Effector memory CD8-positive, alpha-beta T cell (primary cell): ENCODE results near the gene ACTG1.

Experiments
- ATAC-seq: fragments of 150-1000 bp; cut with Tn5 transposase; replicated peaks from 2 replicates; pipeline ENCODE4 v1.10.0; 2021; ENCODE audit warnings: mild to moderate bottlenecking, moderate library complexity
- DNase-seq, 3 experiments: peaks; one replicate each; pipeline ENCODE4 v3.0.0; 2021
- H3K27ac Mint-ChIP-seq, 2 donors: one replicate each; pipeline ENCODE4 v1.8.0; 2022; ENCODE audit warnings: mild to moderate bottlenecking in 2 of 2, mixed read lengths in 2 of 2, moderate library complexity in 2 of 2
- H3K27me3 Mint-ChIP-seq, 2 donors: one replicate each; pipeline ENCODE4 v1.8.0; 2022; ENCODE audit warnings: mixed read lengths in 2 of 2
- H3K36me3 Mint-ChIP-seq: one replicate; pipeline ENCODE4 v1.8.0; 2022; ENCODE audit warnings: mild to moderate bottlenecking, moderate library complexity, mixed read lengths; ENCODE audit not compliant: insufficient read depth
- H3K4me1 Mint-ChIP-seq, 2 donors: one replicate each; pipeline ENCODE4 v1.8.0; 2022; ENCODE audit warnings: low read depth in 2 of 2, mixed read lengths in 2 of 2
- H3K4me3 Mint-ChIP-seq, 2 donors: one replicate each; pipeline ENCODE4 v1.8.0; 2022; ENCODE audit warnings: mild to moderate bottlenecking in 2 of 2, mixed read lengths in 2 of 2, moderate library complexity in 2 of 2
- H3K9me3 Mint-ChIP-seq, 2 donors: one replicate each; pipeline ENCODE4 v1.8.0; 2022; ENCODE audit warnings: mixed read lengths in 2 of 2

Gene ACTG1

GRCh38 chr17:81464586-81464985 is 48.0 kb downstream of the ACTG1 start:
- no peak for ATAC-seq
- Mint-ChIP-seq H3K4me3 (no peak overlapping the region), H3K27ac (no peak overlapping the region), H3K4me1 (no peaks in the 10 kb centered on the region), H3K9me3 (no peaks in the 10 kb centered on the region), H3K27me3 (peaks cover 0 to 15% of the 10 kb centered on the region in 2 donors), H3K36me3 (no peaks in the 10 kb centered on the region)
- DNase-seq = no peak

GRCh38 chr17:81463506-81463905 is 49.1 kb downstream of the ACTG1 start:
- no peaks in the 10 kb centered on the region for H3K9me3 Mint-ChIP-seq
- ATAC-seq (no peak), DNase-seq (no peak)
- no peak overlapping the region for H3K27ac Mint-ChIP-seq
- H3K4me1 Mint-ChIP-seq = no peaks in the 10 kb centered on the region
- no peak overlapping the region for H3K4me3 Mint-ChIP-seq
- no peaks in the 10 kb centered on the region for H3K36me3 Mint-ChIP-seq
- peaks cover 0 to 15% of the 10 kb centered on the region in 2 donors for H3K27me3 Mint-ChIP-seq

- DNase-seq = no peak
- Mint-ChIP-seq H3K27me3 (peaks cover 0 to 15% of the 10 kb centered on the region in 2 donors), H3K27ac (no peak overlapping the region), H3K9me3 (no peaks in the 10 kb centered on the region), H3K36me3 (no peaks in the 10 kb centered on the region), H3K4me3 (no peak overlapping the region), H3K4me1 (no peaks in the 10 kb centered on the region)
- ATAC-seq = no peak
Measured at GRCh38 chr17:81462506-81463125, 50.0 kb downstream of the ACTG1 start.

GRCh38 chr17:81461607-81462500 is 50.7 kb downstream of the ACTG1 start:
- Mint-ChIP-seq H3K36me3 (no peaks in the 10 kb centered on the region), H3K9me3 (no peaks in the 10 kb centered on the region), H3K27ac (no peak overlapping the region), H3K27me3 (peaks cover 0 to 15% of the 10 kb centered on the region in 2 donors), H3K4me3 (no peak overlapping the region), H3K4me1 (no peaks in the 10 kb centered on the region)
- DNase-seq (no peak), ATAC-seq (no peak)

GRCh38 chr17:81460856-81461460 is 51.6 kb downstream of the ACTG1 start:
- H3K4me1 Mint-ChIP-seq = no peaks in the 10 kb centered on the region
- DNase-seq = no peak
- ATAC-seq = no peak
- no peaks in the 10 kb centered on the region for H3K36me3 Mint-ChIP-seq
- H3K27me3 Mint-ChIP-seq = peaks cover 0 to 9% of the 10 kb centered on the region in 2 donors
- no peak overlapping the region for H3K27ac Mint-ChIP-seq
- no peaks in the 10 kb centered on the region for H3K9me3 Mint-ChIP-seq
- no peak overlapping the region for H3K4me3 Mint-ChIP-seq
